T47D (cell line): ENCODE data around the gene PSEN2.
"Not testable (repeated sequence)": the region's sequence is repeated elsewhere in the genome, so short reads cannot be mapped to it uniquely, and the experiment has no call there.

ENCODE experiments used
- DNase-seq, 2 experiments: peaks; one replicate each; pipeline versions ENCODE4 v3.0.0 to v3.0.0-alpha.2; 2011 to 2012; ENCODE audit warnings: low read depth in 1 of 2, low spot score in 1 of 2
- JUND ChIP-seq: IDR thresholded peaks from 2 replicates; pipeline ENCODE4 v1.6.1; 2012; ENCODE audit warnings: low read depth
- in situ Hi-C: cut with HindIII; loops from 2 replicates; pipeline ENCODE4 v1.10.0; 2016; ENCODE audit warnings: low sequenced_read_pairs, low pct_unique_long_range_greater_than_20kb

Gene PSEN2

DNA sequence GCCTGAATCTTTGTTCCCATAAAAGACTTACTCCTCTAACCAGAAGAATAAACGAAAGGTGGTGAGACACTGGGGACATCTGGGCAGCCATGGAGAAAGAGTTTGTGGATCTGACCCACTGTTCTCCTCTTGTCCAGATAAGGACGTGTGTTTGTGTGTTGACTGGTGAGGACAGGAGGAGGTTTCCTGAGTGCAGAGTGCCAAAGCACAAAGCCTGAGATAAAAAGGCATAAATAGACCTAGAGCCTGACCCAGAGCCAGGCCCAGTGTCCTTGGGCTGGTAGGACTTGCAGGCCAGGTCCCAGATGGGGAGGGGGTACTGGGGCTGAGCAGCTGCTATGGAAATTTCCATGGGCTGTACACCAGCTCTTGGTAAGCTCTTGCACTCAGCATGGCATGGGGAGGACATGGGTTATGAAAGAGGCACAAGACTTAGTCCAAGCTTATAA is 50.1 kb downstream of the PSEN2 start:
- TF ChIP-seq JUND: no peak
- DNase-seq: no peak
- in situ Hi-C loops: no loop called here

- in situ Hi-C loops: no loop called here
- TF ChIP-seq JUND: no peak
- DNase-seq: no peak
Measured at GRCh38 chr1:226921504-226921903, 51.1 kb downstream of the PSEN2 start.

DNA sequence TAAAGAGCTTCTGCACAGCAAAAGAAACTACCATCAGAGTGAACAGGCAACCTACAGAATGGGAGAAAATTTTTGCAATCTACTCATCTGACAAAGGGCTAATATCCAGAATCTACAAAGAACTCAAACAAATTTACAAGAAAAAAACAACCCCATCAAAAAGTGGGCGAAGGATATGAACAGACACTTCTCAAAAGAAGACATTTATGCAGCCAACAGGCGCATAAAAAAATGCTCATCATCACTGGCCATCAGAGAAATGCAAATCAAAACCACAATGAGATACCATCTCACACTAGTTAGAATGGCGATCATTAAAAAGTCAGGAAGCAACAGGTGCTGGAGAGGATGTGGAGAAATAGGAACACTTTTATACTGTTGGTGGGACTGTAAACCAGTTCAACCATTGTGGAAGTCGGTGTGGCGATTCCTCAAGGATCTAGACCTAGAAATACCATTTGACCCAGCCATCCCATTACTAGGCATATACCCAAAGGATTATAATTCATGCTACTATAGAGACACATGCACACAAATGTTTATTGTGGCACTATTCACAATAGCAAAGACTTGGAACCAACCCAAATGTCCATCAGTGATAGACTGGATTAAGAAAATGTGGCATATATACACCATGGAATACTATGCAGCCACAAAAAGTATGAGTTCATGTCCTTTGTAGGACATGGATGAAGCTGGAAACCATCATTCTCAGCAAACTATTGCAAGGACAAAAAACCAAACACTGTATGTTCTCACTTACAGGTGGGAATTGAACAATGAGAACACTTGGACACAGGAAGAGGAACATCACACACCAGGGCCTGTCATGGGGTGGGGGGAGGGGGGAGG is 59.1 kb downstream of the PSEN2 start:
- in situ Hi-C loops: not testable (repeated sequence)

DNA sequence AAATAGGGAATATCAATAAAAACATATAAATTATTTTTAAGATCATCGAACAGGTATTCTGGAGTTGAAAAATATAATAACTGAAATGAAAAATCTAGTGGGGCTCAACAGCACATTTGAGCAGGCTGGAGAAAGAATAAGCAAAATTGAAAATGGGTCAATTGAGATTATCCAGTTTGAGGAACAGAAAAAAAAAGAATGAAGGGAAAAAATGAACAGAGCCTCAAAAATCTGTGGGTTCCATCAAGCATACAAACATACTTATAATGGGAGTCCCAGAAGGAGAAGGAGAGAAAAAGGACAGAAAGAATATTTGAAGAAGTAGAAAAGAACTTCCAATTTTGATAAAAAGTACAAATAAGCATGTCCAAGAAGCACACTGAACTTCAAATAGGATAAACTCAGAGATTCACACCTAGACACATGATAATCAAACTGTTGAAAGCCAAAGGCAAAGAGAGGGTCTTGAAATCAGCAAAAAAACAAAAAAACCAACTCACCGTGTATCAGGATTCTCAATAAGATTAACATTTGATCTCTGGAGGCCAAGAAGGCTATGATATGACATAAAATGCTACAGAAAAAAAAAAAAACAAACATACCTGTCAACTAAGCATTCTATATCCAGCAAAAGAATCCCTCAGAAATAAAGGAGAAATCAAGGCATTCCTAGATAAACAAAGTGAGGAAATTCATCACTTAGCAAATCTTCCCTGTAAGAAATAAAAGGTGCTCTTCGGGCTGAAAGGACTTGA is 64.2 kb downstream of the PSEN2 start:
- in situ Hi-C loops: no loop called here
- no peak for TF ChIP-seq JUND
- DNase-seq: no peak

More for the DNA sequence above, 59.1 kb downstream of the PSEN2 start:
- DNase-seq: not testable (repeated sequence)

GRCh38 chr1:226937940-226938725 is 67.7 kb downstream of the PSEN2 start:
- no peak for TF ChIP-seq JUND
- in situ Hi-C loops: no loop called here

DNA sequence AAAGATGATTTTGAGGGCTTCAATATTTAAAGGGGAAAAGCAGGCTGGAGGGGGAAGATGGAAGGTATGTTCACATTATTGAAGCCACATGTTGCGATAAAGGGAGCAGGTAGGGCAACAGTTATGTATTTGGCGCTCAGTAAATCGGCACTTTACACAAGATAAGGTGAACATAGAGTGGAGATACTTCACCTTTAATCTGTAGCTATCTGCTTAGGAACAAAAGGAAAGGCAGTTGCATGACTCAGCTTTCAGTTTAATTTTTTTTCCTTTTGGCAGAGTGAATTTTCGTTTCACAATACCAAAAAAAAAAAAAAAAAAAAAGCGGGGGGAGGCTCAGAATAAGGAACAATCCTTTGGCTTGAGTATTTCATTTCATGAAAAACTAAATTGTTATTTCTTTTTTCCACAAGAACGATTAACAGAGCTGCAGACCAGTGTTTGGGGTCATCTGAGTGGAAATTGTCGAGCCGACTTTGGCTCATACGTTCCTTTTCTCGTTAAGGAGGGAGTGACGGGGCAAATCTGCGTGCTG is 68.6 kb downstream of the PSEN2 start:
- in situ Hi-C loops: no loop called here
- TF ChIP-seq JUND: no peak
- no peak for DNase-seq

More at GRCh38 chr1:226937940-226938725, 67.7 kb downstream of the PSEN2 start:
- DNase-seq: no peak

GRCh38 chr1:226939438-226940028 is 69.1 kb downstream of the PSEN2 start:
- DNase-seq: peak in 1 of 2 experiments; percentile 42
- TF ChIP-seq JUND: no peak
- in situ Hi-C loops: no loop called here

- in situ Hi-C loops: no loop called here
Measured at GRCh38 chr1:226940029-226940805, 69.8 kb downstream of the PSEN2 start, which contains the start of gene COQ8A. Gene COQ8A, plus strand, starts transcription at chr1:226940294. Its CDS starts 21,092 bp downstream, at chr1:226961386.

GRCh38 chr1:226940806-226941067 is 70.3 kb downstream of the PSEN2 start:
- DNase-seq: no peak
- TF ChIP-seq JUND: no peak
- in situ Hi-C loops: no loop called here

More at GRCh38 chr1:226940029-226940805, 69.8 kb downstream of the PSEN2 start, which contains the start of gene COQ8A:
- TF ChIP-seq JUND: no peak
- peak; percentile 98 to 100 for DNase-seq

GRCh38 chr1:226942392-226942791 is 72.0 kb downstream of the PSEN2 start:
- no peak for TF ChIP-seq JUND
- in situ Hi-C loops: no loop called here
- no peak for DNase-seq

- DNase-seq: no peak
- TF ChIP-seq JUND: no peak
- in situ Hi-C loops: no loop called here
Measured at GRCh38 chr1:226943156-226943555, 72.7 kb downstream of the PSEN2 start.

DNA sequence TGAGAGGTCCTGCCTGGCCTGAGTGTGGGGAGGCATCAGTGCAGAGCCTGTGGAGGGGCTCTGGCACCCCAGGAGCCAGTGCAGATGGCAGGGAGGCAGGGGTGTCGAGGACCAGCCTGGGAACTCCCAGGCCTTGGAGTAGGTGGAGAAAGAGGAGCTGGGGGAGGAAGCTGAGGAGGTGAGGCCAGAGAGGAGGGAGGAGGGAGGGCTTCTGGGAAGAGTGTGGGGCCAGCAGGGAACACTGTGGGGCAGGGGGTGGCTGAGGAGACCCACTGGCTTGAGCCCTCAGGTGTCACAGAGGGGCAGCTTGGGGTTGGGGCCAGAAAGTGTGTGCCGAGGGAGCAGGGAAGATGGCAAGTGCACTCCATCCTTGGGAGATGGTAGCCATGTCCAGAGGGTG is 73.5 kb downstream of the PSEN2 start:
- in situ Hi-C loops: no loop called here
- no peak for TF ChIP-seq JUND
- no peak for DNase-seq
